ENCODE data around the gene VAPB.

Gene VAPB

GRCh38 chr20:58378704-58379103 lies 10.3 kb upstream of the VAPB start:
- no peak for DNase-seq

- DNase-seq: no peak
These were observed 7.4 kb upstream of the VAPB start for GRCh38 chr20:58381627-58382026.

DNA sequence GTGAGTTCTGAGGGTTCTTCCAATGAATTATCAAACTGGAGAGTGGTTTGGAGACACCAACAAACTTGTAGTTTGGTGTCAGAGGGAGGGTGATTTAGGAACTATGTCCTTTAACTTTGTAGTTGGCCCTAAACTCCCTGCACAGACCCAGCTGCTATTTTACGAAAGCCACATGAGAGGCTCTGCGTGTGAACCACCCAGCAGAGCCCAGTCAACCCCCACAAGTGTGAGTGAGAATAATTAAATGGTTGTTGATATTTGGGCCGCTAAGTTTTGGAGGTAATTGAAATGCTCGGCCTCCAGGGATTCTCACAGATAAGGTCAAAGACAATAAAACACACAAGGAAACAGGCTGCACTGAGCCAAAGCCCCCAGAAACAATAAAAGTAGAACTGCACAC lies 6.9 kb upstream of the VAPB start:
- no peak for DNase-seq

DNA sequence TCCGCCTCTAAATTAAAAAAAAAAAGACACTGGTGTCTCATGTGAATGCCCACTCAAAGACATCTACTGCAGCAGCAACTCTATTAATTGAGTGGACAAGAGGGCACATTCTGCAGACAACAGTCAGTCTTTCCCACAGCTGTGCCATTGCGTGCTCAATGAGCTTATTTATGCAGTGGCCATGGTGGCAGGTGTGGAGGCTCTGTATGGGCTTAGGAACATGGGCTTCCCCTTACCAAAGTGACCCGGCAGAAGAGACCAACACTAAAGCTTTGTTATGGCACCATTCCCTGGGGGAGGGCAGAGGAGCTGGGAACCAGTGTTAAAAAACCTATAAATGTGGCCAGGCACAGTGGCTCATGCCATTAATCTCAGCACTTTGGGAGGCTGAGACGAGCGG lies 4.2 kb upstream of the VAPB start:
- no peak for DNase-seq

DNA sequence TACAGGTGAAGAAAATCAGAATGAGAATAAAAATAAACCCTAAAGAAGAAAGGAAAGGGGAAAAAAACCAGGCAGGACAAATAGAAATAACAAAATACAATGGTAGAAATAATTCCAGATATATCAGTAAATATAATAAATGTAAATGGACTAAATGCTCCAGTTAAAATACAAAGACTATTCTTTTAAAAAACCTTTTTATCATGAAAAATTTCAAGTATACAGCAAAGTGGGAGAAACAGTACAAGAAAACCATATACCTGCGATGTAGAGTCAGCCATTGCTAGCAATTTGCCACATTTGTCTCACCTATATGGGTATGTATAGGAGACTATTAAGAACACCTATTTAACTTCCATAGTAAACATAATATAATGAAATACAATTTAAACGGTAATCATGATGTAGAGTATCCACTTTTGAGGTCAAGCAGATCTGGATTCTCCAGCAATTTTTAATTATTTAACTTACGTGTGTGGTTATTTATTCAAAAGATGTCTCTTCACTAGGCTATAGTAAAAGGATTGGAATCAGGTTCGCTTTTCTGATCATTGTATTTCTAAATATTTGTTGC lies 914 bp upstream of the VAPB start:
- no peak for DNase-seq

GRCh38 chr20:58389324-58389967 lies 417 bp downstream of the VAPB start:
- no peak for DNase-seq

- no peak for DNase-seq
These were observed 1.1 kb downstream of the VAPB start for GRCh38 chr20:58389968-58390658.

DNA sequence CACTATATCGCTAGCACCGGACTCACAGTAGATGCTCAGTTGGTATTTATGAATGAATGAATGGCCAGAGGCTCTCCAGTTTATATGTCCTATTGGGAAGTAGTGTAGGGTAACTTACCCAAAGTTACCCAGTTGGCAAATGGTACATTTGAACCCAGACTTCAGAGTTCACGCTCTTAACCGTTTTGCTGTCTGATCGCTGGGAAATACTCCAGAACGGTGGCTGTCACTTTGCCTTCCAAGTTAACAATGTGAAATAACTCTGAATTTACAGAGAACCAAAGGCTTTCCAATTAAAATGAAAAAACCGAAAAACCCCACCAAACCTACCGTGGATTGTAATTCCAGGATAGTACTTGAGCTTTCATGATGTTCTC lies 1.6 kb downstream of the VAPB start:
- DNase-seq: no peak

- no peak for DNase-seq
These were observed 3.3 kb downstream of the VAPB start for GRCh38 chr20:58392286-58392685.

GRCh38 chr20:58393299-58393698 lies 4.3 kb downstream of the VAPB start:
- DNase-seq: no peak

- no peak for DNase-seq
These were observed 5.8 kb downstream of the VAPB start for GRCh38 chr20:58394801-58395200.

DNA sequence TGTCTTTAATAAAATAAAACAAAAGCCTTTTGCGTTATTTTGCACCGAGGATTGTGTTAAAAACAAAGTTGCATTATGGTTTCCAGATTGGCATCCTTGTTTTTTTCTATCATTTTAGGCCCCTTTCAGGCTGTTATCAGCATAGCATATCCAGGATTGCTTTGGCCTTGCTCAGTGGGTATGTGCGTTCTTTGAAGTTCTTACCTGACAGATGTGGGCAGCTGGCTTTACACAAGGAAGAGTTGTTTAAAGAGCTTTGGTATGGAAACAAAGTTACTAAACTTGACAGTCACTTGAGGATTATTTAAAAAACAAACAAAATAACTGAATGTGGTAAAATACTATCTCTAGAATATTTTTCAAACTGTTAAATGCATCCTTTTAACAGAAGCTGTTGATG lies 6.6 kb downstream of the VAPB start:
- DNase-seq: no peak

- no peak for DNase-seq
These were observed 8.4 kb downstream of the VAPB start for GRCh38 chr20:58397429-58397828.

DNA sequence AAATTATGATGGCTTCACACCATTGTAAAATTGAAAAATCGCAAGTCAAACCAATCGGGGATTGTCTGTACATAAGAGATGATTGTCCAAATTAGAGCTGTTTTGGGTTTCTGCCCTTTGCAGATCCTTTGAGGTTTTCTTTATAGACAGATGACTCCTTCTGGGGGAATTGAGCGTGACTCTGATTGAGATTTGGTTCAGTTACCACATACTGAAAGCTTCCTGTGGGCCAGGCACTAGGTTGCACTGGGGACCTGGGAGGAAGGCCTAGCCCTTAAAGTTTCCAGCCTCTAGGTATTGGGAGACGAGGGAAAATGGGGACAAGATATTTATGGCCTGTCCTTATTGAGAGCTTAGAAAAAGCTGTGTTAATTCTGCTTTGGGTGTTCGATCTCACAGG lies 9.2 kb downstream of the VAPB start:
- DNase-seq: no peak

GRCh38 chr20:58399926-58400325 lies 10.9 kb downstream of the VAPB start:
- DNase-seq: no peak

DNA sequence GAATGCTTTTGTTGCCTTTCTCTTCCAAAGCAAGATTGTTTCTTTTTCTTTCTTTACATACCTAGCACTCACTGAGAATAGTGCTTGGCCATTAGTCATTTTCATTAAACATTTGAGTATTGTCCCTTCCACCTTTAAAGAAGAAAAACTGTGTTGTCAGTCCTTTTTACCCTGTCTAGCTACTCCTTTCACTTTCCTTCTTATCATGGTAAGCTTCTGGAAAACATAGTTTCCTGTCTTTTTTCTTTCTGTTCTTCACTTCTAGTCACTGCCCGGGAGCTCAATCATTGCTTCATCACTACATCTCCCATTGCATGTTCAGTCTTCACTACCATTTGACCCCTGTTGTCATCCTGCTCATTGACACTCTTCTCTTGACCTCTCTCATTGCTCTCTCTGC lies 12.1 kb downstream of the VAPB start:
- no peak for DNase-seq

- no peak for DNase-seq
These were observed 13.3 kb downstream of the VAPB start for GRCh38 chr20:58402305-58402704.

DNA sequence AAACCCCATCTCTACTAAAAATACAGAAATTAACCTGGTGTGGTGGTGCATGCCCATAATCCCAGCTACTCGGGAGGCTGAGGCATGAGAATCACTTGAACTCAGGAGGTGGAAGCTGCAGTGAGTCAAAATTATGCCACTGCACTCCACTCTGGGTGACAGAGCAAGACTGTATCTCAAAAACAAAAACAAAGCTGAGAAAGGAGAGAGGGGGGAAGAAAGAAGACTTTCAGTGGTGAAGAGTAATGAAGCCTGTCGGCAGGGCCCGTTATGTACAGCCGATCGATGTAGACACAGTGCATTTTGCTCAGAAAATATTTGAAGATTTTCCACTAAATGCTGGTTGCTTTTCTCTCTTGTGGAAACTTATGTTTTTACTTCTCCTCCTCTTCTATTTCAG lies 13.8 kb downstream of the VAPB start:
- no peak for DNase-seq

DNA sequence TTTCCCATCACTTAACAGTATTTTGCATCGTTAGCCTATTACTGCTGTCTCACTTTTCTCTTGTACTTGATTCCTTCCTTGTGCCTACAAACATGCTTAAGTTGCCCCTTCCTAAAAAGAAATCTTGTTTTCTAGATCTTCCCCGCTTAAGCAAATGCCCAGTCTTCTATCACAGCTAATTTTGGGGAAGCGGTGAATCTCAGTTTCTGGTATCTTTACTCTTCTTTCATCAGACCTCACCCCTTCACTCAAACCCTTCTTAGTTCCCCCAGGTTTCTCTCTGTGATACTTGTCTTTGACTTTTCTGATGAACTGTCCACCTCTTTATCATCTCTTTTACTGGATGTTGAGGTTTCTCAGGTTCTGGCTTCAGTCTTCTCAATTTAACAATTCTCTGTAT lies 14.2 kb downstream of the VAPB start:
- no peak for DNase-seq

DNA sequence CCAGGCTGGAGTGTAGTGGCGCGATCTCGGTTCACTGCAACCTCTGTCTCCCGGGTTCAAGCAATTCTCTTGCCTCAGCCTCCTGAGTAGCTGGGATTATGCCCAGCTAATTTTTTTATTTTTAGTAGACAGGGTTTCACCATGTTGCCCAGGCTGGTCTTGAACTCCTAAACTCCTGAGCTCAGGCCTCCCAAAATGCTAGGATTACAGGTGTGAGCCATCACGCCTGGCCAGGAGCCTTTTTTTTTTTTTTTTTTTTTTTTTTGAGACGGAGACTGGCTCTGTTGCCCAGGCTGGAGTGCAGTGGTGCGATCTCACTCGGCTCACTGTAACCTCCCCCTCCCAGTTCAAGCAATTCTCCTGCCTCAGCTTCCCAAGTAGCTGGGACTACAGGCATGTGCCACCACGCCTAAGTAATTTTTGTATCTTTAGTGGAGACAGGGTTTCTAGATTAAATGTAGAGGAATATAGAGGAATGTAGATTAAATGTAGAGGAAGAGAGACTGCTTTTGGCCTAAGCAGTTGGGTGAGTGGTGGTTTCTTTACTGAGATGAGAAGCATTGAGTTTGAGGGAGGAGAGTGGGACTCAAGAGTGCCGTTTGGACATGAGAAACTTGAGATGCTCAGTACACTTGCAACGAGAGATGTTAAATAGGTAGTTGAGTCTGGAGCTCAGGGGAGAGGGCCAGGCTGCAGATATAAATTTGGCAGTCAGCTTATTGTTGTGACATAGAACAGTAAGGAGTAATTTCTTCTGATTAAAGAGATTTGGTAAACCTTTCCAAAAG lies 16.7 kb downstream of the VAPB start:
- no peak for DNase-seq

- DNase-seq: no peak
These were observed 17.5 kb downstream of the VAPB start for GRCh38 chr20:58406422-58407001.

- DNase-seq: no peak
These were observed 18.3 kb downstream of the VAPB start for GRCh38 chr20:58407201-58407873.

DNA sequence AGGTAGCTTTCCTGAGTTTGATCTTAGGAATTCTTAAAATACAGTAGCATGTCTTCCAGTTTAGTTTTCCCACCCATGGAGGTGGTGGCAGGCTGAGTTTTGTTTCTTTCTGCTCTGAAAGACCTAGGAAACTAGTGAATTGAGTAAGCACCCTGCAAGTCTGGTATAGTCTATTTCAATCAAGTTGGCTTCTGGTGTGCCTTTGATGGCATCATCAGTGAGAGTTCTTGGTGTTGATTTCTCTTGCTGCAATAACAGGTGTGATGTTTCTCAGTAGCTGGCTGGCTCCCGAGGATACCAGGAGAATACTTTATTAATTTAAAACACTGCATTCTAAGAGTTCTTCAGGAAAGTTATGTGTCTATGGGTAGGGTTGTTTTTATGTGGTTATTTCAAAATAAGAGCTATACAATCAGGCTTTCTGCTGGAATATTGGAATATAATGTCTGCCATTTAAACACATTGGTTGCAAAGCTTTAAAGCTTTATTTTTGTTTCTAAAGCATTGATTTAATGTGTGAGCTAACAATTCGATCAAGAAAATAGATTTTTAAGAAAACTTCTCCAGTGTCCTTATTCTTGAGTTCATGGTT lies 19.0 kb downstream of the VAPB start:
- no peak for DNase-seq

All from NCI-H1436 treated with DMSO at 0.1 percent for 48 hours (cell line).